GM13977 (cell line): ENCODE measurements around the gene COL17A1.

Experiments used
- DNase-seq: peaks from one replicate; pipeline ENCODE4 v3.0.0; 2012; ENCODE audit warnings: low spot score
- in situ Hi-C: fragments of 300-500 bp; cut with MboI; formaldehyde crosslinking; loops from one replicate; pipeline ENCODE4 v1.12.0; 2022; ENCODE audit warnings: low sequenced_read_pairs, low pct_unique_long_range_greater_than_20kb, mixed read lengths, inconsistent platforms; ENCODE audit not compliant: unreplicated experiment
- TF ChIP-seq, protein P1 (sequence below): IDR thresholded peaks from 2 replicates; pipeline ENCODE4 v1.5.1; 2012; ENCODE audit warnings: mild to moderate bottlenecking, control low read depth; ENCODE audit not compliant: insufficient read depth; ENCODE audit errors: extremely low read depth, missing control alignments

The COL17A1 gene

DNA sequence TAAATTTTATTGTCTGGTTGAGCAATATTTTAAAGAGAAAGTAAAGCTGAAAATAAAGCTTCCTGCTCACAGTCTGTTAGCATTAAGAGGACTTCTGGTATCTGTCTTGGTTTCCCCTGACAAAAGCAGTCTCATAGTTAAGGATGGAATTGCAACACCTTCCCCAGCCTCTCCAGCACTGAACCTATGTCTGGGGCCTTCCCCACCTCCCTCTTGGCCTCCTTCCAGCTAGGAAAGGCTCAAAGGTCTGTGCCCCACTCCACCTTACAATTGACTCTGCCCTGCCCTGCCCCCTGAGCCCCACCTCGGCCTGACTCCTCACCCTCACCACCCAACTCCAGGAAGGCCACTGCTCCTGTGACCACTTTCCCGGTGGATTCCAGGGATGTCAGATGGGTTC lies 33.2 kb downstream of the COL17A1 start:
- TF ChIP-seq, protein P1, sequence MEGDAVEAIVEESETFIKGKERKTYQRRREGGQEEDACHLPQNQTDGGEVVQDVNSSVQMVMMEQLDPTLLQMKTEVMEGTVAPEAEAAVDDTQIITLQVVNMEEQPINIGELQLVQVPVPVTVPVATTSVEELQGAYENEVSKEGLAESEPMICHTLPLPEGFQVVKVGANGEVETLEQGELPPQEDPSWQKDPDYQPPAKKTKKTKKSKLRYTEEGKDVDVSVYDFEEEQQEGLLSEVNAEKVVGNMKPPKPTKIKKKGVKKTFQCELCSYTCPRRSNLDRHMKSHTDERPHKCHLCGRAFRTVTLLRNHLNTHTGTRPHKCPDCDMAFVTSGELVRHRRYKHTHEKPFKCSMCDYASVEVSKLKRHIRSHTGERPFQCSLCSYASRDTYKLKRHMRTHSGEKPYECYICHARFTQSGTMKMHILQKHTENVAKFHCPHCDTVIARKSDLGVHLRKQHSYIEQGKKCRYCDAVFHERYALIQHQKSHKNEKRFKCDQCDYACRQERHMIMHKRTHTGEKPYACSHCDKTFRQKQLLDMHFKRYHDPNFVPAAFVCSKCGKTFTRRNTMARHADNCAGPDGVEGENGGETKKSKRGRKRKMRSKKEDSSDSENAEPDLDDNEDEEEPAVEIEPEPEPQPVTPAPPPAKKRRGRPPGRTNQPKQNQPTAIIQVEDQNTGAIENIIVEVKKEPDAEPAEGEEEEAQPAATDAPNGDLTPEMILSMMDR: no peak
- in situ Hi-C loops: no loop called here
- no peak for DNase-seq

DNA sequence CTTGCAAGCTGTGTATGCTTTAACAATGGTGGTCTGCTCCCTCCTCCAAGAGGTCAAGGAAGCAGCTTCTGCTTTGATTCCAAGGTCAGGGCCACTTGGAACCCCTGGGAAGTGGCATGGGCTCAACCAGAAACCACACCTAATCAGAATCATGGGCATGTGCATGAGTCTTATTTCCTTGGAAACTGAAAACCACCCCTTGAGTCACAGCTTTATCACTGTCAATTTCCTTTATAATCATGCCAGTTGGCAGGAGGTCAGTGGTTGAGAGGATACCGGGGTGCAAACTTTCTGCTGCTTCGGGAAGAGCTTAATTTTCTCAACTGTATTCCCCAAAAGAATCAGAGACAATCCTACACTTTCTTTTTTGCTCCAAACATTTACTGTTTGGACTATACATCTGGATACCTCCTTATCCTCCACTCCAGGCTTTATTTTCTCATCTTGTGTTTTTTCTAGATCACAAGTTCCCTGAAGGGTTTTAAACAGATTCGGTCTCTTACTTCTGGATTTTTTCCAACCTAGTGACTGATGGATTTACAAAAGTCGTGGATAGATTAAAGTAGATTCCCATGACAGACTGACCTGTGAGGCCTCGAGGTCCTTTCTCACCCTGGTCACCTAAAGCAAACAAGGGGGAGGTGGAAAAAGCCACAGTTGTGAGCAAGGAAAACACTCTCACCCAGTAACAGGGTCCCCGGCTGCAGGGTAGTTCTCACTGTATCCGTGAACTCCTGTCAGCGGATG lies 36.0 kb downstream of the COL17A1 start:
- no peak for DNase-seq
- in situ Hi-C loops: no loop called here
- TF ChIP-seq, protein P1: no peak

DNA sequence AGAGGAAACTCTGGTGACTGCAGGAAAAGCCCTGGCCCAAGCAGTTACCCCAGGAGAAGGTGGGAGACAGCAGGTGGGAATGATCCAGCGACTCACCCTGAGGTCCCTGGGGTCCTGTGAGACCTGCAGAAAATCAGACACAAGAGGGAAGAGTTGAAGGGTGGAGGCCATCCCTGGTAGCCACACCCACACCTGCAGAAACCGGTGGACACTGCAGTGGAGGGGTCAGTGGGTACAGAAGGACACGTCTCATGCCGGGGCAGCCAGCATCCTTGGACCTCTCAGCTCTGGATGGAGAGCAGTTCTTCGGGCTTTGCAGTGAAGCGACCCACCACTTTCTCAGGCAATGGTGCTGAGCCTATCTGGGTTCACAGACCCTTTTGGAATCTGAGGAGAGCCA lies 39.0 kb downstream of the COL17A1 start:
- in situ Hi-C loops: no loop called here
- DNase-seq: no peak
- TF ChIP-seq, protein P1: no peak

DNA sequence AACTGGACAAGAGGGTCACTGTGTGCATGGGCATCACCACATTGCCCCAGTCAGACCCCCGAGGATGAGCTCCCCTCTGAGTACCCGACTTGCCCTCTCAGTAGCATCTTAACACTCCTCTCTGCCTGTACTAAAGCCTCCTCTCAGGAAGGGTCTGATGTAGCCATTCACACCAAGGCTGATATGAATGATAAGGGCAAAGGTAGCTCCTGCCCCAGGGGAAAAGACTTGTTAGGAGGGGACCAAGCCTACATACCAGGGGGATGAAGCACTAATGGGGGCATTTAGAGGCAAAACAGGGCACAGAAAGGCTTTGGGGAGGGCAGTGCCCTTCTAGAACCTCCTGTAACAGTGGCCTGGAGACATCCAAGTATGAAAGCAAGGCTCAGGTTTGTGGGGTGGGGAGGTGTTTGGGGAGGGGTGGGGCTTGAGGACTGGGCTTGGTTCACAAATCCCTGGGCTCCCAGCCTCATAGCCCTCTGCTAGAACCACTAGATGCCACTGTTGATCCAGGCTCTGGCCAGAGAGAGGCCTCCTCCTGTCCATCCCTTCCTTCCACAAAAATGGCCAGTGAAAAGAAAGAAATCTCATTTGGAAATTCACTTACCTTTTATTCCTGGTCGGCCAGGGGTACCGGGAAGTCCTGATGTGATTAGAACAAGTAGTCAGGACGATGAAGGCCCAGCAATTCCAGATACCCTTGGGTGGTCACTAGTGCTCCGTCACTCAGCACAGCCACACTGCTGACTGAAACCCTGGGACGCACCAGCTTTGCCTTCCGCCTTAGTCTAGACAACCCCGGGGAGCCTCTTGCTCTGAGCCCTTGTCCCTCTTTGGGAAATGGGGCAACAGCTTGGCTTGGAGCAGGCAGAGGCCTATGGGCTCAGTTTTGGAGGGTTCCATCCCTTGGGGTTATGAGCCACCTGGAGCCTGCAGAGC lies 40.3 kb downstream of the COL17A1 start:
- in situ Hi-C loops: no loop called here
- DNase-seq: peak; percentile 51
- TF ChIP-seq, protein P1: peak; percentile 53

DNA sequence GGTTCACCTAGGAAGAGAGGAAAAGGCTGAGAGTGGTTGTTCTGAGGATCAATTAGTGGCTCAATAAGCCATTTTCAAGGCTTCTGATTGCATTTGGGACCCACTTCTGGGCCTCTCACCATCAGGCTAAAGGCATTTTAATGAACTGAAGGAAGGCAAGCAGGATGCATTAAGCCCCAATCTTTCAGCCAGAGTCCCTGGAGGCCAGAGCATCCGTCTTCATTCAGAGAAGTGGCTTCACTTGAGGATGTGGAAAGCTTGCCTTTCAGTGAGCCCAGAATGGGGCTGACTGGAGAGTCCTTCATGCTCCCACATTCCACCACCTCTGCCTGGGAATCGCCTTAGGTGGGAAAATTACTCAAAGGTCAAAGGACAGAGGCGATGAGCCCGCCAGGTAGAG lies 41.8 kb downstream of the COL17A1 start:
- in situ Hi-C loops: no loop called here
- no peak for DNase-seq
- TF ChIP-seq, protein P1: no peak

DNA sequence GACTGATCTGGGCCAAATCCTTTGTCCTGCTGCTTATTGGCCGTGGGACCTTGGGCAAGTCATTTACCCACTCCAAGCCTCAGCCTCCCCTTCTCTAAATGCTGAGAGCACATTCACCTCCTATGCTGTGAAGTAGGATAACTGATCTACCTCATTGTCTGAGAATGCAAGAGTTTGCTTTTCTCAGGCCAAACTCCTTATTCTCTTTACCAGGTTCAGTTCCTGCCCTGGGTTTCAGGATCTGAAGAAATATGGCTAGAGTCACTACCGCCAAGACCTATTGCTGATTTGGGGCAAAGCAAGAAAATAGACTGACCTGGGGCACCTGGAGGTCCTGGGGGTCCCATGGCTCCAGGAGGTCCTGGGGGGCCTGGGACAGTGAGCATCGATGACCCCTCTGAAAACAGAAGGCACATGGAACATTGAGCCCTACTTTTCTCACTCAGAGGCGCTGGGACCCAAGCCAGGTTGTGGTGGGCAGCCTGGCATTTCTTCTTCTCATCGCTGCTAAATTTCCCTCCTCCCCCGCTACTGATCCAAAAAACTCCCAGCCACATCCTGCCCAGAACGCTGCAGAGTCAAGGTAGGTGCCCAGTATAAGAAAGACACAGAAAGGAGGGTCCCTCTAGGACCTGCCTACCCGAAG lies 42.4 kb downstream of the COL17A1 start:
- DNase-seq: no peak
- TF ChIP-seq, protein P1: no peak
- in situ Hi-C loops: no loop called here
